Natural killer cell (primary cell): ENCODE measurements around the gene ARHGEF26. TPM values are rescaled to one million over a fixed set of nuclear protein-coding genes. Genes with fewer than 3 reads are reported as not detected.

Experiments used
- ATAC-seq, 3 donors: fragments of 150-1000 bp in 2 of 3; fragments of 200-7000 bp in 1 of 3; cut with Tn5 transposase; 1 replicate in 1 of 3; 2 replicates in 2 of 3; pipeline ENCODE4 v1.10.0; 2021; ENCODE audit warnings: mild to moderate bottlenecking in 2 of 3, moderate library complexity in 2 of 3
- DNase-seq, 2 donors: peaks; one replicate each; pipeline versions ENCODE4 v3.0.0 to v3.0.0-alpha.2; 2013 to 2021; ENCODE audit warnings: mixed read lengths in 1 of 2
- H3K27ac ChIP-seq: one replicate; pipeline ENCODE4 v1.5.1; 2013; ENCODE audit warnings: mild to moderate bottlenecking, low read length
- H3K27me3 ChIP-seq: one replicate; pipeline ENCODE4 v1.6.1; 2013; ENCODE audit warnings: low read length; ENCODE audit not compliant: control insufficient read depth, insufficient read depth
- H3K36me3 ChIP-seq: one replicate; pipeline ENCODE4 v1.6.1; 2013; ENCODE audit warnings: low read length; ENCODE audit not compliant: control insufficient read depth, insufficient read depth
- H3K4me1 ChIP-seq: one replicate; pipeline ENCODE4 v1.6.1; 2013; ENCODE audit warnings: low read length; ENCODE audit not compliant: control insufficient read depth, insufficient read depth
- H3K4me3 ChIP-seq: one replicate; pipeline ENCODE4 v1.5.1; 2013; ENCODE audit warnings: low read length
- H3K9me3 ChIP-seq: one replicate; pipeline ENCODE4 v1.6.1; 2013; ENCODE audit warnings: low read length; ENCODE audit not compliant: control insufficient read depth, insufficient read depth
- H3K27ac Mint-ChIP-seq, 2 donors: one replicate each; pipeline ENCODE4 v1.8.0; 2022; ENCODE audit warnings: mild to moderate bottlenecking in 2 of 2, mixed read lengths in 2 of 2, moderate library complexity in 1 of 2
- H3K27me3 Mint-ChIP-seq, 2 donors: one replicate each; pipeline ENCODE4 v1.8.0; 2022; ENCODE audit warnings: low read depth in 2 of 2, mixed read lengths in 2 of 2
- H3K36me3 Mint-ChIP-seq: one replicate; pipeline ENCODE4 v1.8.0; 2022; ENCODE audit warnings: mixed read lengths
- H3K4me1 Mint-ChIP-seq, 2 donors: one replicate each; pipeline ENCODE4 v1.8.0; 2022; ENCODE audit warnings: mixed read lengths in 2 of 2
- H3K4me3 Mint-ChIP-seq: one replicate; pipeline ENCODE4 v1.8.0; 2022; ENCODE audit warnings: mild to moderate bottlenecking, moderate library complexity, mixed read lengths
- H3K9me3 Mint-ChIP-seq, 2 donors: one replicate each; pipeline ENCODE4 v1.8.0; 2022; ENCODE audit warnings: mixed read lengths in 2 of 2
- WGBS: methylation state at CpG from one replicate; pipeline ENCODE4 v1.1.7; 2013; ENCODE audit warnings: missing lambda C conversion rate; ENCODE audit not compliant: insufficient coverage; 5-methylcytosine and 5-hydroxymethylcytosine counted together
- intact Hi-C: fragments of 100-400 bp; cut with micrococcal nuclease; formaldehyde crosslinking; loops from one replicate; pipeline ENCODE4 v1.14.2; 2022
- total RNA-seq, 4 donors: library from RNA; stranded (reverse); fragments of 120-200 nt in 1 of 4; gene quantifications; one replicate each; pipeline versions ENCODE4 v1.2.3 to v1.2.4, GENCODE V29; 2013 to 2022
- TF ChIP-seq, protein P1 (sequence below): fragments of 200-600 bp; IDR thresholded peaks from one replicate; pipeline ENCODE4 v1.8.0; 2022; ENCODE audit warnings: antibody characterized with exemption

ARHGEF26 gene
- under 1 TPM in 1 of 3 donors, not detected in 2; 0.20 TPM for total RNA-seq
- total RNA-seq (2013), result not detected

DNA sequence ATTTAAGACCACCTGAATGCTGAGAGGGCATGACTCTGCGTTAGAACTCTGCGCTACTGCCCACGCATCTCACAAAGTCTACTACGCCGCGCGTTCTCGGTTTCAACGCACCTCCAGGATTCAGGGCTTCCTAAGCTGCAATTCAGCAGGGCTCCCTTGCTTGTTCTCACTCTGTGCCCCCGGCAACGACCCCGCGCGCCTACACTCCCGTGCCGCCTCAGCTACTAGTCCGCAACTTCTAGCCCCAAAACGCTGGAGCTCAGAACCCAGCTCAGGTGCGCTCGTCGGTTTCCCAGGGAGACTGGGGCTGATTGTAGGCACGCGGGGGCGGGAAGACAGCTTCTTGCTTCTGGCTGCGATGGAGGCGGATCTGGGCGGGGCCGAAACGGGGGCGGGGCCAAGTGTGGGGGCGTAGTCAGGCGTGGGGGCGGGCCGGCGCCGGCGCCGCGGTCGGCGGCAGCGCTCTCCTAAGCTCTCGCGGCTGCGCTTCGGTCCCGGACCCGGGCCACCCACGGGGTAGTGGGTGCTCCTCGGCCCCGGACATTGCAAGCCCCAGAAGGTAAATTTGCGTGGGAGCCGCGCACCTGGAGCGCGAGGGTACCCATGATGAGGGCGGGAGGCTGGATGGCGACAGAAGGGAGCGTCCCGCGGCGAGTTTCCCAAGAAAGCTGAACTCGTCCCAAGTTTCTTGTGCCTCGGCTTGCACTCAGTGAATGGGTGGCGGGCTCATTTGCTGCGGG, at the start of gene ARHGEF26:
Gene ARHGEF26, plus strand, starts transcription at position 430 of the 740 bp plus-strand sequence. CDS start 603 bp downstream, outside the sequence.
- Histone ChIP-seq H3K4me3 (peak within 1 kb of the TSS; percentile 33), H3K27me3 (peaks cover 29% of the 10 kb centered on the region), H3K4me1 (peaks cover 17% of the 10 kb centered on the region), H3K9me3 (no peaks in the 10 kb centered on the region), H3K27ac (no peak within 1 kb of the TSS), H3K36me3 (no peaks in the 10 kb centered on the region)
- DNase-seq, result peak; percentile 28 to 55
- no peaks in the 10 kb centered on the region for H3K9me3 Mint-ChIP-seq
- peak; percentile 80 to 89 (median 87) for ATAC-seq
- no peak within 1 kb of the TSS for H3K27ac Mint-ChIP-seq
- peaks cover 12 to 16% of the 10 kb centered on the region in 2 donors for H3K4me1 Mint-ChIP-seq
- no peaks in the 10 kb centered on the region for H3K36me3 Mint-ChIP-seq
- peaks cover 36 to 72% of the 10 kb centered on the region in 2 donors for H3K27me3 Mint-ChIP-seq
- intact Hi-C loops, result no loop called here
- TF ChIP-seq, protein P1, sequence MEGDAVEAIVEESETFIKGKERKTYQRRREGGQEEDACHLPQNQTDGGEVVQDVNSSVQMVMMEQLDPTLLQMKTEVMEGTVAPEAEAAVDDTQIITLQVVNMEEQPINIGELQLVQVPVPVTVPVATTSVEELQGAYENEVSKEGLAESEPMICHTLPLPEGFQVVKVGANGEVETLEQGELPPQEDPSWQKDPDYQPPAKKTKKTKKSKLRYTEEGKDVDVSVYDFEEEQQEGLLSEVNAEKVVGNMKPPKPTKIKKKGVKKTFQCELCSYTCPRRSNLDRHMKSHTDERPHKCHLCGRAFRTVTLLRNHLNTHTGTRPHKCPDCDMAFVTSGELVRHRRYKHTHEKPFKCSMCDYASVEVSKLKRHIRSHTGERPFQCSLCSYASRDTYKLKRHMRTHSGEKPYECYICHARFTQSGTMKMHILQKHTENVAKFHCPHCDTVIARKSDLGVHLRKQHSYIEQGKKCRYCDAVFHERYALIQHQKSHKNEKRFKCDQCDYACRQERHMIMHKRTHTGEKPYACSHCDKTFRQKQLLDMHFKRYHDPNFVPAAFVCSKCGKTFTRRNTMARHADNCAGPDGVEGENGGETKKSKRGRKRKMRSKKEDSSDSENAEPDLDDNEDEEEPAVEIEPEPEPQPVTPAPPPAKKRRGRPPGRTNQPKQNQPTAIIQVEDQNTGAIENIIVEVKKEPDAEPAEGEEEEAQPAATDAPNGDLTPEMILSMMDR, result no peak
- H3K4me3 Mint-ChIP-seq, result peak within 1 kb of the TSS; percentile 70
- under 1% methylated on average over 66 of the region's 66 CpGs for WGBS

GRCh38 chr3:154074966-154075365, 46.2 kb upstream of the ARHGEF26 start:
- intact Hi-C loops, result no loop called here
- no peak overlapping the region for H3K4me3 ChIP-seq
- H3K9me3 ChIP-seq, result no peaks in the 10 kb centered on the region
- no CpG with 5 or more reads among the region's 2 CpGs for WGBS
- no peak for DNase-seq
- no peaks in the 10 kb centered on the region for H3K27me3 Mint-ChIP-seq
- H3K4me1 Mint-ChIP-seq, result no peaks in the 10 kb centered on the region
- H3K4me3 Mint-ChIP-seq, result no peak overlapping the region
- H3K36me3 ChIP-seq, result no peaks in the 10 kb centered on the region
- no peaks in the 10 kb centered on the region for H3K36me3 Mint-ChIP-seq
- H3K27ac ChIP-seq, result no peak overlapping the region
- H3K4me1 ChIP-seq, result no peaks in the 10 kb centered on the region
- no peak for ATAC-seq
- peaks cover 2% of the 10 kb centered on the region in 2 donors for H3K9me3 Mint-ChIP-seq
- no peak overlapping the region for H3K27ac Mint-ChIP-seq
- TF ChIP-seq, protein P1, result no peak
- H3K27me3 ChIP-seq, result no peaks in the 10 kb centered on the region

- no peaks in the 10 kb centered on the region for H3K27me3 ChIP-seq
- Mint-ChIP-seq H3K27ac (no peak overlapping the region), H3K27me3 (no peaks in the 10 kb centered on the region), H3K36me3 (no peaks in the 10 kb centered on the region), H3K9me3 (peaks cover 3 to 6% of the 10 kb centered on the region in 2 donors), H3K4me3 (no peak overlapping the region), H3K4me1 (no peaks in the 10 kb centered on the region)
- no peak for ATAC-seq
- H3K27ac ChIP-seq, result no peak overlapping the region
- intact Hi-C loops, result no loop called here
- no peak overlapping the region for H3K4me3 ChIP-seq
- no peak for DNase-seq
- H3K36me3 ChIP-seq, result no peaks in the 10 kb centered on the region
- TF ChIP-seq, protein P1, result no peak
- 68% methylated on average over 7 of the region's 7 CpGs for WGBS
- no peaks in the 10 kb centered on the region for H3K4me1 ChIP-seq
- H3K9me3 ChIP-seq, result peaks cover 3% of the 10 kb centered on the region
Observed at GRCh38 chr3:154078672-154079071, 42.5 kb upstream of the ARHGEF26 start.

DNA sequence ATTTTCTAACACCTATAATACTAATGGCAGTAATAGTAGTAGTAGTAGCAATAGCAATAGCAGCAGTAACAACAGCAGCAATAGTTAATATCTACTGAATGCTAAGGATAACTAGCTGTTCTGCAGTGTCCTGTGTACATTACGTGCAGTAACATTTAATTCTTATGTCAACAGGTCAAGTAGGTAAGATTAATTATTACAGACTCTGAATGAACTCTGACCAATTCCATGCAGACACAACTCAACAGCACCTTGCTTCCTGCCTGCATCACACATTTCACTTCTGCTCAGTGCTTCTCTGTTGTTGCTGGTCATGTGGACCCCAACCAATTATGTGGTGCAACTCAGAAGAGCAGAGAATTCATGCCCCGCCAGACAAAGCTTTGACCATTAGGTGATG, 39.9 kb upstream of the ARHGEF26 start:
- 94% methylated on average over 2 of the region's 2 CpGs for WGBS
- H3K27ac Mint-ChIP-seq, result no peak overlapping the region

More for the DNA sequence above, 39.9 kb upstream of the ARHGEF26 start:
- Histone ChIP-seq H3K4me1 (no peaks in the 10 kb centered on the region), H3K9me3 (peaks cover 3% of the 10 kb centered on the region), H3K27ac (no peak overlapping the region), H3K36me3 (no peaks in the 10 kb centered on the region), H3K4me3 (no peak overlapping the region), H3K27me3 (no peaks in the 10 kb centered on the region)
- Mint-ChIP-seq H3K36me3 (no peaks in the 10 kb centered on the region), H3K4me3 (no peak overlapping the region), H3K4me1 (no peaks in the 10 kb centered on the region), H3K9me3 (peaks cover 3 to 6% of the 10 kb centered on the region in 2 donors), H3K27me3 (no peaks in the 10 kb centered on the region)
- intact Hi-C loops, result no loop called here
- no peak for ATAC-seq
- DNase-seq, result no peak
- TF ChIP-seq, protein P1, result no peak
